Measurements from ENCODE around the gene NKIRAS2.
A peak's percentile ranks its signal among the peaks of the same experiment; 100 is the strongest.

Gene NKIRAS2

DNA sequence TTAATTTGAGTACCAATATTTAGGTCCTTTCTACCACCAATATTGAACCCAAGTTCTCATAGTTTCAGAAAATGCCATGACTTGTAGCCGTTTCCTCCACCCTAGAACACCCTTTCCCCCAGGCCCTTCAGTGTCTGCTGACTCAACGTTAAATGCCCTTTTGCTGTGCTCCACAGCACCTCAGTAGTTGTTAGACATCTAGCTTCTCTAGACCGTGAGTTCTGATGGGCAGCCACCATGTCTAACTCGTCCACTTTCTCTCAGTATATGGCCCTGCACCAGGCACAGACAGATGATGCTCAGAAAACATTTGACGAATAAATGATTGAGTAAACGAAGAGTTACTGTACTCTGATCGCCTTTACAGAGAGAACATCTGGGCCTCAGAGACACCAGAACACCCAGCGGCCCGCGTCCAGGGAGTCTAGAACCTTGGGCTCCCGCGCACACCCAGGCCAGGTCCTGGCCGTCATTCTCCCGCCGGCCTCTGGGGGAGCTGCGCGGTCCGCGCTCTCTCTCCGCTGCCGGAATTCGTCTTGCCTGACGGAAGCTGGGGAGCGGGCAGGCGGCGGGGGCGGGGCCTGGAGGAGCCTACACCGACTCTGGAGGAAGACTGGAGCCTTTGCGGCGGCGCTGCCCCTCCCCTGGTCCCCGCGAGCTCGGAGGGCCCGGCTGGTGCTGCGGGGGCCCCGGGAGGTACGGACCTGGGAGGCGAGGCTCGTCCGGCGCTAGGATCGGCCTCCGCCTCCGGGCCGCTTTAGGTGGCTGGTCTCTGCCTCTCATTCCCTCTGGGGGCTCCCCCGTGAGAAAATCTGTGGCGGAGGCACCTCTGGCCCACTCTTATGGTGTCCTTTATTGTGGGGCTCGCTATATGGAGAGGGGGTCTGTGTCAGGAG, at the start of gene NKIRAS2:
Gene NKIRAS2, plus strand, starts transcription at position 582 of the 896 bp plus-strand sequence. CDS start 1,488 bp downstream, outside the sequence.
- DNase-seq: peak; percentile 93 to 95

DNA sequence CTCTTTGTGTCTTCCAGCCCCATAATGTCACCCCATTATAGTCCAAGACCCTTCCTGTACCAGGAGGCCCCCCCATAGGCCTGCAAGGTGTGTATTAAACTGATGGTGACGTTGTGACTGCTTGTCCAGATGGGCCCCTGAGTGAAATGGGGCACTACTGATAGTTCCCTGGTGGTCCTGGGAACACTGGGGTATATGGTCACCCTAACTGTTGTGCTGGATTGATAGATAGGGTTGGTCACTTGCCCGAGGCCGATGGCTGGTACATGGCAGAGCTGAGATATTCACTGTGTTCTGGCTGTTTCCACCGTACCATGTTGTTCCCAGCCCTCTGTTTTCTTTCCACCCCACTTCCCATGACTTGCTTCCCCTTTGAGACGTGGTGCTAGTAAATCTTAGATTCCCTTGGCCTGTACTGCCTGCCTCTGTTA, 49.0 kb upstream of the NKIRAS2 start:
- DNase-seq: no peak

GRCh38 chr17:41971721-41972523, 48.0 kb upstream of the NKIRAS2 start:
- no peak for DNase-seq

- no peak for DNase-seq
Measured at GRCh38 chr17:41972571-41973407, 47.1 kb upstream of the NKIRAS2 start.

GRCh38 chr17:41973408-41973811, 46.5 kb upstream of the NKIRAS2 start:
- no peak for DNase-seq

DNA sequence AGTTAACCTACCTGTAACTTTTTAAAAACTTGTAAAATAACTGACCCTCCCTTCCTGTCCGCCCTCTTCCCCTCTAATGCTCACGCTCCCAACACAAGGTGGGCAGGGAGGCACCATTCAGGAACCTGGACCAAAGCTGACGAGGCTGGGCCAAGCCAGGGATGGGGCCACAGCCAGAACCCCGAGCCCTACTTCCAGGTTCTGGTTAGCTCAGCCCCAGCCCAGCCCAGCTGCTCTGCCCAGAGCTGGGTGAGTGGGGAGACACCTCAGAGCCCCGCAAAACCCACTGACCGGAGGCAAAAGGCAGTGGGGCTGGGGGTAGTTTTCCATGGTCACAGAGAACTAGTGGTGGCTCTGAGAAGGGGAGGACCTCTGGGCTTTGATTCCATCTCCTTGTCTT, 45.9 kb upstream of the NKIRAS2 start:
- no peak for DNase-seq

- no peak for DNase-seq
Measured at GRCh38 chr17:41974658-41975057, 45.2 kb upstream of the NKIRAS2 start.

GRCh38 chr17:41975099-41976083, 44.5 kb upstream of the NKIRAS2 start:
- DNase-seq: no peak

- no peak for DNase-seq
Measured at GRCh38 chr17:41976142-41976768, 43.6 kb upstream of the NKIRAS2 start.

DNA sequence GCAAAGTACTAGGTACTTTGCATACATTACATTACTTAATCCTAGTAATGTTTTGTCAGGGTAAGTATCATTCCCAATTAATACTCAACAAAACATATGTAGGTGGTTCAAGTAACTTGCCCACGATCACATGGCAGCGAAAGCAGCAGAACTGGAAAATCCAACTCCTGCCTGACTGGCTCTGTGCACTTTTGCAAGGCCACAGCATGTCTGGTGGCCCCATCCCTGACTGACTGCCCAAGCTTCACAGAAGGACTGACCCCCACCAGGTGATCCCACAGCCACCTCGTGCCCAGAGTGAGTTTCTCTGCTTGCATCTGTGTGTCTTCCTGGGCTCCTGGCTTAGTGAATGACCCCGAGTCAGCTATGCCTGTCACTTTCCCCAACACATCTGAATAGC, 41.9 kb upstream of the NKIRAS2 start:
- no peak for DNase-seq

DNA sequence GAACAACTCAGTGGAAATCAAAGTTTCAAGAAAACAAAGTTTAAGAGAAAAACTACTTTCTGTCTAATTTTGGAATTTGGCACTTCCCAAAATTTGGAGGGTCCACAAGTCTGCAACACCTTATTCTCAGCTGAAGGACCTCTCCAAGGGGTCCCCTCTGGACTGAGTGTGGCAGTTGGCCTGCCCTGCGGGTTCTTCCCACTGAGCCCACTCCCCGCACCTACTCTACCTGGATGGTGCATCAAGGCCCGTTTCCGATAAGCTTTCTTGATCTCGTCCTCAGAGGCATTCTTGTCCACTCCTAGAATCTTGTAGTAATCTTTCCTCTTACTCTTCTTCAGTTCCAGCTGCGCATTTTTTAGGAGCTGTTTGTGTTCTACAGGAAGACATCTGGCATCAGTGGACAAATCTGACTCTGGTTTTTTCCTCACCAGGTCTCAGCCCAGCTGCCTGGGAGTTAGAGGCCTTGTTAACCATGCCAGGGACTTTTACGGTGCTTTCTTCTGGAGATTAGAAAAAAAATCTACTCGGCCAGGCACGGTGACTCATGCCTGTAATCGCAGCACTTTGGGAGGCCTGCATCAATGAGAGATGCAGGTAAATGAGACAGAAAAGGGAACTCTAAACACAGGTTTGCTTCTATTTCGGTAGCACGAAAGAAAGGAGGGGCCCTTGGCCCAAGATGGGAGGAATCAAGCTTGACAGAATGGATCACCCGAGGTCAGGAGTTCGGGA, 37.7 kb upstream of the NKIRAS2 start:
- DNase-seq: no peak

- no peak for DNase-seq
Measured at GRCh38 chr17:41984454-41984853, 35.4 kb upstream of the NKIRAS2 start.

GRCh38 chr17:41985919-41986318, 34.0 kb upstream of the NKIRAS2 start:
- no peak for DNase-seq

GRCh38 chr17:41986634-41987033, 33.3 kb upstream of the NKIRAS2 start:
- DNase-seq: no peak

GRCh38 chr17:41987642-41988041, 32.2 kb upstream of the NKIRAS2 start:
- DNase-seq: peak in 1 of 2 experiments; percentile 15

DNA sequence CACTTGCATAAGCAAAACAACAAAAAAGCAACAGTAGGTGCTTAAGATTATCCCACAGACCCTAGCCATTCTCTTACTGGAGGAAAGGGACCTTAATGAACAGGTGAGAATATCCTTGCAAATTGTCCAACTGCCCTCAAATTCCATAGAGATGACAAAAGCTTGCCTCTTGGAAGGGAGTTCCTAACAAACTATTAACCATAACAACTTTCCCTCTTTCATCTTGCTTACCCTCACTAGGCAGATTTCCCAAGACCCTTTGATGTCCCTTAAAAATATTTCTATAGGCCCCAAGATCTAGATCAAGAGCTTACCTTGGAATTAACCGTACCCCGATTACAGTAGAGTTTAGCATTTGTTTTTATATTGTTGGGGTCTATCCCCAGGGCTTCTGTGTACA, 31.5 kb upstream of the NKIRAS2 start:
- no peak for DNase-seq

DNA sequence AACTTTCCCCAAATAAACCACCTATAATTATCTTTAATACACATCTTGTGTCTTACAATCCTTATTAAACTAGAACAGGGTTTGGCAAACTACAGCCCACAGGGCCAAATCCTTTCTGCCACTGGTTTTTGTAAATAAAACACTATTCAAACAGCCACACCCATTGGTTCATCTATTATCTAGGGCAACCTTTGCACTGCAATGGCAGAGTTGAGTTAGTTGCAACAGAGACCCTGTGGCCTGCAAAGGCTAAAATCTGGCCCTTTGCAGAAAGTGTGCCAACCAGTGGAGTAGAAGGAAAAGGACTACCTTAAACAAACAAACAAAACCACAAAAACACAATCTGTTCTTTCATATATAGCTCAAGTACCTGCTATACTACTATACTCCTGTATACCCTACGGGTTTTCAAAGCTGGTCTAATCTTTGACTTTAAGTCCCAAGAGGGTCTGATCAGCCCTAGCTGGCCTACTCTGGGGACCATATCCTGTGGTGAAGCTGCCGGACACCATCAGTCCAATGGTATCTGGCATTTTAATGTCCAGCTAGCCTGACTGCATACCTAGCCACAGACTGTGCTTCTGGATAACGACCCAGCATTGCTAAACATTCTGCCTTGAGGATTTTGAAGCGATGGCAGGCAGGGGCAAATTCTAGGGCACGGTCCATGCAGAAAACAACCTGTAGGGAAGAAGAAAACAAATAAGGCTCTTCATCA, 30.0 kb upstream of the NKIRAS2 start:
- no peak for DNase-seq

GRCh38 chr17:41992576-41992975, 27.3 kb upstream of the NKIRAS2 start:
- DNase-seq: no peak

DNA sequence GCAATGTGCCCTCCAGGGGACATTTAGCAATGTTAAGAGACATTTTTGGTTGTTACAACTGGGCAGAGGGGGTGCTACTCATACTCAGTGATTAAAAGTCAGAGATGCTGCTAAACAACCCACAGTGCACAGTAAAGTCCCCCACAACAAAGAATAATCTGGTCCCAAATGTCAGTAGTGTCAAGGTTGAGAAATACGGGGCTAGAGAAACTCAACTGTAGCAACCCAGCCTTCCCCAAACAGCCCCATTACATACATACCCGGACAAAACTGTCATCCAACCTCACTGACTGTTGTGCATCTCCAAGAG, 23.1 kb upstream of the NKIRAS2 start:
- no peak for DNase-seq

GRCh38 chr17:41998497-41998896, 21.4 kb upstream of the NKIRAS2 start:
- DNase-seq: no peak
